CD4-positive, alpha-beta memory T cell (primary cell): ENCODE measurements around the gene LSP1. TPM values are rescaled to one million over a fixed set of nuclear protein-coding genes. Genes with fewer than 3 reads are reported as not detected.

Source experiments
- CTCF ChIA-PET: fragments of 350-600 bp; sonication (Branson Sonifier 250); formaldehyde crosslinking; loops from one replicate; lab custom pipeline; 2021; ENCODE audit warnings: inconsistent platforms; ENCODE audit not compliant: partially characterized antibody; lab: Charles Lee
- POLR2A ChIA-PET: fragments of 350-600 bp; sonication (Branson Sonifier 250); formaldehyde crosslinking; loops from one replicate; lab custom pipeline; 2021; ENCODE audit not compliant: partially characterized antibody; lab: Charles Lee
- DNase-seq, 5 donors: peaks; one replicate each; pipeline versions ENCODE4 v3.0.0 to v3.0.0-alpha.2; 2020 to 2022; ENCODE audit warnings: mixed read lengths in 1 of 5
- H3K27ac ChIP-seq: one replicate; pipeline ENCODE4 v1.7.0; 2013; ENCODE audit warnings: low read depth, low read length
- H3K27me3 ChIP-seq: 2 replicates; pipeline ENCODE4 v1.7.0; 2013; ENCODE audit warnings: mild to moderate bottlenecking, low read length, moderate library complexity; ENCODE audit not compliant: insufficient read depth
- H3K36me3 ChIP-seq: 2 replicates; pipeline ENCODE4 v1.7.0; 2013; ENCODE audit warnings: mild to moderate bottlenecking, low read length, moderate library complexity; ENCODE audit not compliant: insufficient read depth
- H3K4me1 ChIP-seq: 2 replicates; pipeline ENCODE4 v1.7.0; 2013; ENCODE audit warnings: mild to moderate bottlenecking, low read length, moderate library complexity; ENCODE audit not compliant: insufficient read depth
- H3K4me3 ChIP-seq, 2 donors: one replicate each; pipeline ENCODE4 v1.7.0; 2013; ENCODE audit warnings: low read length in 2 of 2, mild to moderate bottlenecking in 1 of 2
- H3K9me3 ChIP-seq, 2 donors: one replicate each; pipeline ENCODE4 v1.7.0; 2013; ENCODE audit warnings: low read length in 2 of 2, control low read depth in 1 of 2; ENCODE audit not compliant: control insufficient read depth in 1 of 2
- H3K27ac Mint-ChIP-seq, 7 donors: one replicate each; pipeline ENCODE4 v1.8.0; 2020 to 2021; ENCODE audit warnings: mixed read lengths in 7 of 7, mild to moderate bottlenecking in 6 of 7, inconsistent platforms in 3 of 7, moderate library complexity in 3 of 7
- H3K27me3 Mint-ChIP-seq, 2 donors: one replicate each; pipeline ENCODE4 v1.8.0; 2020 to 2021; ENCODE audit warnings: mixed read lengths in 2 of 2
- H3K36me3 Mint-ChIP-seq, 2 donors: one replicate each; pipeline ENCODE4 v1.8.0; 2020 to 2021; ENCODE audit warnings: mixed read lengths in 2 of 2, inconsistent platforms in 1 of 2, mild to moderate bottlenecking in 1 of 2
- H3K4me1 Mint-ChIP-seq, 4 donors: one replicate each; pipeline ENCODE4 v1.8.0; 2020 to 2021; ENCODE audit warnings: mixed read lengths in 4 of 4, mild to moderate bottlenecking in 1 of 4
- H3K4me3 Mint-ChIP-seq, 8 donors: one replicate each; pipeline ENCODE4 v1.8.0; 2020 to 2021; ENCODE audit warnings: mixed read lengths in 8 of 8, mild to moderate bottlenecking in 7 of 8, moderate library complexity in 6 of 8, inconsistent platforms in 3 of 8
- H3K9me3 Mint-ChIP-seq, 8 donors: one replicate each; pipeline ENCODE4 v1.8.0; 2020 to 2021; ENCODE audit warnings: mixed read lengths in 8 of 8, mild to moderate bottlenecking in 5 of 8, inconsistent platforms in 3 of 8, moderate library complexity in 1 of 8
- intact Hi-C: fragments of 100-400 bp; cut with micrococcal nuclease; formaldehyde crosslinking; loops from one replicate; pipeline ENCODE4 v1.15.1; 2023
- polyA plus RNA-seq, 2 donors: library from polyadenylated mRNA; unstranded; fragments of 300-500 nt; fragmentation: Illumina TruSeq; gene quantifications; one replicate each; pipeline ENCODE4 v1.2.3, GENCODE V29; 2021
- total RNA-seq, 2 experiments: library from RNA; stranded (reverse); gene quantifications; one replicate each; pipeline ENCODE4 v1.2.3, GENCODE V29; 2021

The LSP1 gene
- total and polyA plus RNA-seq, 4 experiments from 2014 or later, result 253 to 435 (median 325) TPM

GRCh38 chr11:1847926-1848639 lies 4.8 kb upstream of the LSP1 start:
- no peak overlapping the region for H3K27ac ChIP-seq

GRCh38 chr11:1848640-1849430 lies 4.0 kb upstream of the LSP1 start:
- Histone ChIP-seq H3K4me1 (peaks cover 79% of the 10 kb centered on the region), H3K27ac (no peak overlapping the region), H3K36me3 (no peaks in the 10 kb centered on the region), H3K27me3 (no peaks in the 10 kb centered on the region), H3K9me3 (no peaks in the 10 kb centered on the region), H3K4me3 (no peak overlapping the region)
- peaks cover 43 to 91% (median 71%) of the 10 kb centered on the region in 4 donors for H3K4me1 Mint-ChIP-seq
- peak overlapping the region in 5 of 8 donors; percentile 9 to 70 (median 46) for H3K4me3 Mint-ChIP-seq
- intact Hi-C loops, result no loop called here
- H3K36me3 Mint-ChIP-seq, result peaks cover 0 to 12% of the 10 kb centered on the region in 2 donors
- H3K27ac Mint-ChIP-seq, result peak overlapping the region; percentile 72 to 98 (median 82)
- H3K27me3 Mint-ChIP-seq, result no peaks in the 10 kb centered on the region
- CTCF ChIA-PET, result interaction anchor here (1.2 to 3.3 kb wide), 6 partner anchors 11 to 196 kb away, joined by 3 to 12 read pairs (median 4); no protein-coding TSS in a partner anchor
- DNase-seq, result no peak
- POLR2A ChIA-PET, result interaction anchor here (0.9 to 13.5 kb wide), 9 partner anchors 8 to 551 kb away, joined by 3 to 189 read pairs (median 6); partner anchors contain the start of genes PRR33 and TSSC4
- H3K9me3 Mint-ChIP-seq, result peaks cover 0 to 2% (median 0%) of the 10 kb centered on the region in 8 donors

More at GRCh38 chr11:1847926-1848639, 4.8 kb upstream of the LSP1 start:
- H3K4me3 Mint-ChIP-seq, result no peak overlapping the region
- H3K4me1 Mint-ChIP-seq, result peaks cover 46 to 98% (median 73%) of the 10 kb centered on the region in 4 donors
- H3K4me3 ChIP-seq, result no peak overlapping the region
- no peaks in the 10 kb centered on the region for H3K36me3 ChIP-seq
- CTCF ChIA-PET, result interaction anchor here (1.0 to 3.3 kb wide), 7 partner anchors 12 to 195 kb away, joined by 3 to 12 read pairs (median 4); no protein-coding TSS in a partner anchor
- POLR2A ChIA-PET, result interaction anchor here (0.9 to 13.5 kb wide), 8 partner anchors 9 to 75 kb away, joined by 3 to 189 read pairs (median 5); partner anchors contain the start of gene PRR33
- intact Hi-C loops, result no loop called here
- no peaks in the 10 kb centered on the region for H3K9me3 ChIP-seq
- H3K4me1 ChIP-seq, result peaks cover 87% of the 10 kb centered on the region
- peak overlapping the region in 5 of 7 donors; percentile 29 to 80 (median 37) for H3K27ac Mint-ChIP-seq
- H3K9me3 Mint-ChIP-seq, result peaks cover 0 to 2% (median 0%) of the 10 kb centered on the region in 8 donors
- peaks cover 0 to 4% of the 10 kb centered on the region in 2 donors for H3K36me3 Mint-ChIP-seq
- H3K27me3 Mint-ChIP-seq, result no peaks in the 10 kb centered on the region
- H3K27me3 ChIP-seq, result no peaks in the 10 kb centered on the region
- DNase-seq, result no peak

- H3K9me3 Mint-ChIP-seq, result no peaks in the 10 kb centered on the region
- peaks cover 28 to 83% (median 57%) of the 10 kb centered on the region in 4 donors for H3K4me1 Mint-ChIP-seq
- intact Hi-C loops, result loop anchor here (1.0 to 5.0 kb wide), 4 partner anchors 13 to 66 kb away; partner anchors contain the start of genes TNNI2 and TNNT3
- H3K4me3 Mint-ChIP-seq, result peak overlapping the region; percentile 81 to 99 (median 98)
- Histone ChIP-seq H3K36me3 (peaks cover 4% of the 10 kb centered on the region), H3K9me3 (no peaks in the 10 kb centered on the region), H3K27ac (peak overlapping the region; percentile 77), H3K4me1 (peaks cover 76% of the 10 kb centered on the region), H3K27me3 (no peaks in the 10 kb centered on the region), H3K4me3 (peak overlapping the region; percentile 39 to 95)
- CTCF ChIA-PET, result interaction anchor here (1.0 to 4.8 kb wide), 14 partner anchors 9 to 451 kb away, joined by 3 to 46 read pairs (median 4); partner anchors contain the start of genes SYT8 and TNNI2
- H3K36me3 Mint-ChIP-seq, result peaks cover 0 to 17% of the 10 kb centered on the region in 2 donors
- POLR2A ChIA-PET, result interaction anchor here (0.6 to 13.5 kb wide), 17 partner anchors 8 to 300 kb away, joined by 3 to 189 read pairs (median 4); partner anchors contain the start of genes CTSD, MRPL23, PRR33 and TNNI2
- no peaks in the 10 kb centered on the region for H3K27me3 Mint-ChIP-seq
- H3K27ac Mint-ChIP-seq, result peak overlapping the region; percentile 96 to 99 (median 98)
- DNase-seq, result no peak
Measured at GRCh38 chr11:1851468-1852180, 1.3 kb upstream of the LSP1 start.

GRCh38 chr11:1852271-1852876 lies 510 bp upstream of the LSP1 start:
- peaks cover 4% of the 10 kb centered on the region for H3K36me3 ChIP-seq
- Mint-ChIP-seq H3K27ac (peak overlapping the region; percentile 96 to 99 (median 98)), H3K9me3 (no peaks in the 10 kb centered on the region), H3K4me1 (peaks cover 25 to 77% (median 53%) of the 10 kb centered on the region in 4 donors), H3K36me3 (peaks cover 0 to 17% of the 10 kb centered on the region in 2 donors), H3K4me3 (peak overlapping the region; percentile 95 to 99 (median 98)), H3K27me3 (no peaks in the 10 kb centered on the region)
- H3K27ac ChIP-seq, result peak overlapping the region; percentile 77
- peak overlapping the region; percentile 39 to 95 for H3K4me3 ChIP-seq
- H3K27me3 ChIP-seq, result no peaks in the 10 kb centered on the region
- peaks cover 82% of the 10 kb centered on the region for H3K4me1 ChIP-seq
- ChIA-PET POLR2A (interaction anchor here (0.6 to 13.5 kb wide), 13 partner anchors 8 to 449 kb away, joined by 3 to 189 read pairs (median 7); partner anchors contain the start of genes C11orf21, DUSP8, MRPL23 and PRR33), CTCF (interaction anchor here (0.9 to 4.8 kb wide), 15 partner anchors 9 to 299 kb away, joined by 3 to 46 read pairs (median 4); partner anchors contain the start of genes MRPL23 and SYT8)
- H3K9me3 ChIP-seq, result no peaks in the 10 kb centered on the region
- DNase-seq, result no peak
- intact Hi-C loops, result loop anchor here (1.0 to 5.0 kb wide), 3 partner anchors 14 to 65 kb away; partner anchors contain the start of genes TNNI2 and TNNT3

- Mint-ChIP-seq H3K27ac (peak overlapping the region; percentile 96 to 99 (median 98)), H3K4me3 (peak overlapping the region; percentile 95 to 99 (median 98)), H3K9me3 (no peaks in the 10 kb centered on the region), H3K36me3 (peaks cover 0 to 21% of the 10 kb centered on the region in 2 donors), H3K27me3 (no peaks in the 10 kb centered on the region), H3K4me1 (peaks cover 23 to 77% (median 52%) of the 10 kb centered on the region in 4 donors)
- Histone ChIP-seq H3K27me3 (no peaks in the 10 kb centered on the region), H3K4me3 (peak overlapping the region; percentile 39 to 95), H3K27ac (peak overlapping the region; percentile 77), H3K4me1 (peaks cover 85% of the 10 kb centered on the region), H3K36me3 (peaks cover 4% of the 10 kb centered on the region), H3K9me3 (no peaks in the 10 kb centered on the region)
- ChIA-PET POLR2A (interaction anchor here (1.2 to 13.5 kb wide), 15 partner anchors 7 to 160 kb away, joined by 4 to 189 read pairs (median 9); partner anchors contain the start of genes CTSD, MRPL23, PRR33 and SYT8), CTCF (interaction anchor here (0.9 to 4.8 kb wide), 13 partner anchors 11 to 297 kb away, joined by 3 to 46 read pairs (median 4); partner anchors contain the start of genes MRPL23 and SYT8)
- no peak for DNase-seq
- intact Hi-C loops, result loop anchor here (1.0 to 5.0 kb wide), 3 partner anchors 9 to 64 kb away; partner anchors contain the start of gene TNNT3
Measured at GRCh38 chr11:1853376-1854131, 670 bp downstream of the LSP1 start.
